Spleen (tissue), 7 donors: ENCODE results near the gene IRF6.

Experiments
- POLR2A ChIP-seq, 3 donors: fragments of 450-650 bp; IDR thresholded peaks; one replicate each; pipeline ENCODE4 v1.5.1; 2017; ENCODE audit warnings: antibody characterized with exemption in 3 of 3, mild to moderate bottlenecking in 1 of 3
- POLR2AphosphoS5 ChIP-seq, 3 donors: sonication (generic); formaldehyde crosslinking; IDR thresholded peaks; one replicate each; pipeline ENCODE4 v1.5.1; 2017; ENCODE audit warnings: antibody characterized with exemption in 3 of 3
- TF ChIP-seq, protein P1 (sequence below), 11 experiments: fragments of 200-600 bp in 7 of 11; fragments of 450-650 bp in 4 of 11; sonication (generic) in 4 of 11; IDR thresholded peaks in 8 of 11; conservative IDR thresholded peaks in 3 of 11; 1 replicate in 7 of 11; 2 replicates in 4 of 11; pipeline versions ENCODE4 v1.4.0 to v1.8.0; 2016 to 2021; ENCODE audit warnings: antibody characterized with exemption in 11 of 11, inconsistent platforms in 4 of 11, mild to moderate bottlenecking in 1 of 11
- donor health status: DM: no; HTN: no; CAD: no; lungs with moderate emphysema.
- donor health status: DM: no; HTN: no; CAD: no.
- donor health status: DM: no; HTN: no; CAD: no.

GRCh38 chr1:209736490-209737117 lies 69.3 kb downstream of the IRF6 start:
- TF ChIP-seq, protein P1, sequence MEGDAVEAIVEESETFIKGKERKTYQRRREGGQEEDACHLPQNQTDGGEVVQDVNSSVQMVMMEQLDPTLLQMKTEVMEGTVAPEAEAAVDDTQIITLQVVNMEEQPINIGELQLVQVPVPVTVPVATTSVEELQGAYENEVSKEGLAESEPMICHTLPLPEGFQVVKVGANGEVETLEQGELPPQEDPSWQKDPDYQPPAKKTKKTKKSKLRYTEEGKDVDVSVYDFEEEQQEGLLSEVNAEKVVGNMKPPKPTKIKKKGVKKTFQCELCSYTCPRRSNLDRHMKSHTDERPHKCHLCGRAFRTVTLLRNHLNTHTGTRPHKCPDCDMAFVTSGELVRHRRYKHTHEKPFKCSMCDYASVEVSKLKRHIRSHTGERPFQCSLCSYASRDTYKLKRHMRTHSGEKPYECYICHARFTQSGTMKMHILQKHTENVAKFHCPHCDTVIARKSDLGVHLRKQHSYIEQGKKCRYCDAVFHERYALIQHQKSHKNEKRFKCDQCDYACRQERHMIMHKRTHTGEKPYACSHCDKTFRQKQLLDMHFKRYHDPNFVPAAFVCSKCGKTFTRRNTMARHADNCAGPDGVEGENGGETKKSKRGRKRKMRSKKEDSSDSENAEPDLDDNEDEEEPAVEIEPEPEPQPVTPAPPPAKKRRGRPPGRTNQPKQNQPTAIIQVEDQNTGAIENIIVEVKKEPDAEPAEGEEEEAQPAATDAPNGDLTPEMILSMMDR (IDR thresholded peaks at IDR 0.05 in 8 of 11, conservative IDR thresholded peaks at IDR 0.05 in 3 of 11): no peak
- TF ChIP-seq POLR2AphosphoS5 (IDR thresholded peaks at IDR 0.05) (no peak), POLR2A (IDR thresholded peaks at IDR 0.05) (no peak)
